ENCODE results near the gene LMAN2.

- TF ChIP-seq, protein P1, sequence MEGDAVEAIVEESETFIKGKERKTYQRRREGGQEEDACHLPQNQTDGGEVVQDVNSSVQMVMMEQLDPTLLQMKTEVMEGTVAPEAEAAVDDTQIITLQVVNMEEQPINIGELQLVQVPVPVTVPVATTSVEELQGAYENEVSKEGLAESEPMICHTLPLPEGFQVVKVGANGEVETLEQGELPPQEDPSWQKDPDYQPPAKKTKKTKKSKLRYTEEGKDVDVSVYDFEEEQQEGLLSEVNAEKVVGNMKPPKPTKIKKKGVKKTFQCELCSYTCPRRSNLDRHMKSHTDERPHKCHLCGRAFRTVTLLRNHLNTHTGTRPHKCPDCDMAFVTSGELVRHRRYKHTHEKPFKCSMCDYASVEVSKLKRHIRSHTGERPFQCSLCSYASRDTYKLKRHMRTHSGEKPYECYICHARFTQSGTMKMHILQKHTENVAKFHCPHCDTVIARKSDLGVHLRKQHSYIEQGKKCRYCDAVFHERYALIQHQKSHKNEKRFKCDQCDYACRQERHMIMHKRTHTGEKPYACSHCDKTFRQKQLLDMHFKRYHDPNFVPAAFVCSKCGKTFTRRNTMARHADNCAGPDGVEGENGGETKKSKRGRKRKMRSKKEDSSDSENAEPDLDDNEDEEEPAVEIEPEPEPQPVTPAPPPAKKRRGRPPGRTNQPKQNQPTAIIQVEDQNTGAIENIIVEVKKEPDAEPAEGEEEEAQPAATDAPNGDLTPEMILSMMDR (IDR thresholded peaks at IDR 0.05): no peak
- TF ChIP-seq POLR2A (IDR thresholded peaks at IDR 0.05) (no peak), POLR2AphosphoS5 (IDR thresholded peaks at IDR 0.05) (peak in 1 of 3 donors; percentile 53)
Measured at GRCh38 chr5:177311723-177312648, 39.5 kb downstream of the LMAN2 start, which contains the start of gene MXD3.
